UCSD-AML1 (cell line): ENCODE data around the gene TMCC1.
"Not testable (repeated sequence)": the region's sequence is repeated elsewhere in the genome, so short reads cannot be mapped to it uniquely, and the experiment has no call there.

Experiments
- DNase-seq: peaks from one replicate; lab custom pipeline; 2025; ENCODE audit not compliant: unreplicated experiment; lab: John Stamatoyannopoulos, UW

Gene TMCC1

DNA sequence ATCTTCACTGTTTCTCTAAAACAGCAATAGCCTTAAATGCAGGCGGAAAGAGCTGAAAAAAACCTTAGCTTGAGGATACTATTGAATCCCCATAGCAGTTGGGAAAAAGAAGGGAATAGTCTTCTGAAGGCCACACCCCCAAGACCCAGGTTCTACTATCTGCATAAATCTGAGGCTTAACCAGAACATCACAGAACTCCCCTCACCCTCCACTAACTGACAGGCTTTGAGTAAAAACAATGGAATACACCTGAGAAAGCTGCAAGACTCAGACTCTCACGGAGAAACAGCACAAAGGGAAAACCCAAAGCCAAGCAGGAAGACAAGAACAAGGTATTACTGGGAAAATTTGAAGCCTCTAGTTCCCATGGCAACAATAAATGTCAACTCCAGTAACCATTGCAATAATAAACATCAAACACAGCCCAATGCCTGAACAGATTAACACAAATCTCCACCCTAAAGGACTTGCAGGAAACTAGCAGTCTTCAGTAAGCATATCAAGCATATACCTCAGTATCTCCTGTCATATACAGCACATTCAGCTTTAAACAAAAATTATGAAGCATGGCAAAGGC, 56.4 kb downstream of the TMCC1 start:
- no peak for DNase-seq

- DNase-seq: no peak
These were observed 57.0 kb downstream of the TMCC1 start for GRCh38 chr3:129836381-129837064.

DNA sequence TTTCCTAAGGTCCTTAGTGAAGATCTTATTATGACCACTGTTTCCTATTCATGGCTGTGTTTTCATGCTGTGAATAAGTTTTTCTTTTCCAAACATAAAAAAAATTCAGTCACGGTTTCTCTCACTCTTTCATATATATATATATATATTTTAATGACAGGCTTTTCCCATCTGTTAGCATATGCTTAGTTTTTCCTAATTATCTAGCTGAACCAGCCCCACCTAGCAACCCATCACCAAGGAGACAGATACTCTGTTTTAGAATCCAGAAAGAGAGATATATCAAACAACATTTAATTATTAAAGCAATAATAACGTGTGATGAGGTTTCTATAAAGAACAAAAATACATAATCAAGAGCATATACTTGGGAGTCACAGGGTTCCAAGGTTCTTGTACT, 58.3 kb downstream of the TMCC1 start:
- DNase-seq: no peak

- no peak for DNase-seq
These were observed 58.9 kb downstream of the TMCC1 start for GRCh38 chr3:129834580-129834979.

- not testable (repeated sequence) for DNase-seq
These were observed 61.6 kb downstream of the TMCC1 start for GRCh38 chr3:129831942-129832341.

DNA sequence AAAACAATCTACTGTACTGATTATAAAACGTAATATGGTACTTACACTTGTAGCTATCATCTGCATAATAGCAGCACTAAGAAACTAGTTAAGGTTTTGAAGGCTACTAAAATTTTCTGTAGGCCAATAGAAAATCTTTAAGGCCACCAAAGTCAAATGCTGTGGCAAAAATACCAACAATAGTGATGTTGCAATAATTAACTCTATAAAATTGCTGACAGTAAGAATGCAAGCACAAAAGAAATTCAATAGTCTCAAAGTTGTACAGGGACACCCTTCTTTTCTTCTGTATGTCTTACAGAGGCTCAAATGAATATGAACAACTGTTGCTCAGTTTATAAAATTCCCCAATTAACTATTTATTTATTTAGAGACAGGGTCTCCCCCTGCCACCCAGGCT, 62.0 kb downstream of the TMCC1 start:
- DNase-seq: no peak

- peak; percentile 14 for DNase-seq
These were observed 63.9 kb downstream of the TMCC1 start for GRCh38 chr3:129829640-129830039.

DNA sequence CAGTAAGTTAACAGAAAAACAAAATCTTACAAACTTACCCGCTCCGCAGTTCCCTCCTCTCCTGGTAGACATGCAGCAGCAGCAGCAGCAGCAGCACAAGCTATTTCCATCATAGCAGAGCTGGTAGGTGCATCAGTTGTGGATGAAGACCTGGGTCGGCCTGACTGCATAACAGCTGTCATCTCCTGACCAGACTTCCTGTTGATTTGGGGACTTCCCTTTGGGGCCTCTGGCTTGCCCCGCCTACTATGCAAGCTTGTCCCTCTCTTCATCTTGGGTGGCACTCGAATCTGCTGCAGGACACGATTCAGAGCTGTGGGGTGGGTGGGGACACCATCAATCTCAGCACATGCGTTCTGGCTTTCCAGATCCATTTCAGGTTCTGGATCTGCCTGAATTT, 65.7 kb downstream of the TMCC1 start:
- peak; percentile 37 for DNase-seq

DNA sequence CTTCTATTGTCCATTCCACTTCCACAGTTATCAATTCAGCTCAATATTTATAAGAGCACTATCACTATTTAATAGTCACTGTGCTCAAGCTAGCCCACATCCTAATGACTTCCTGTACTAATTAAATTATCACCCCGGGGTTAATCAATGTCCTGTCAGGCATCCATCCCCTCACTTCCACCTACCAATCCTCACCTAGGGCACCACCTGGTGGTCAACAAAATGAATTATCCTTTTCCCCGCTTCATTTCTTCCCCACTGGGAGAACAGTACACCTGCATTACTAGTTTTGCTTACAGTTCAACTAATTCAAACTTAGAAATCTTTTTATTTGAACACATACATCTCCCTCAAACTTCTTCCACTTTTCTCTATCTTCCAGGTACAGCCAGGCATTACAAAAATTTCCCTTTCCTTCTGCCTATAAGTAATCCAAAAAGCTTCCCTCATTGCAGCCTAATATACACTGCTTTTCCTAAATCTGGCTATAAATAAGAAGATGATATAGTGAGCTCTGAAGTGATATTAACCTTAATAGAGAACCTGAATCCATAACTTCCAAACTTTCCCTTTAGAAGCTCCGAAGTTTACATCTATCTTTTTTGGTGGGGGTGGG, 68.5 kb downstream of the TMCC1 start:
- no peak for DNase-seq

DNA sequence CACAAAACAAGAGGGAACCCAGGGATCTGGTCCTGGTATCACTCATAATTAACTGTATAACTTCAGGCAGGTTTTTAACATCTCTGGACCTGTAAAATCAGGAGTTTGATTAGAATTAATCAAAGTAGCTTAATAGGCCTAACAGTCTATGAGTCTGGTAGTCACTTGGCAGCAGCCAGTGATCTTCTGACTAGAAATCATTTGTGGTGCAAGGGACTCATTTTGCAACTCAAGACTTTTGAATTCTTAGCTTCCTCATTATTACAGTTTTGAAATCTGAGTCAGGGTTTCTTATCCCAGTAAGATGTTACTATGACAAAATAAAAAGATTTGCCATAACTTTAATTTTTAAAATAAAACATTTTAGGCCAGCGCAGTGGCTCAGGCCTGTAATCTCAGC, 70.8 kb downstream of the TMCC1 start:
- no peak for DNase-seq

GRCh38 chr3:129822241-129822640, 71.3 kb downstream of the TMCC1 start:
- no peak for DNase-seq

- no peak for DNase-seq
These were observed 72.9 kb downstream of the TMCC1 start for GRCh38 chr3:129820587-129820986.

DNA sequence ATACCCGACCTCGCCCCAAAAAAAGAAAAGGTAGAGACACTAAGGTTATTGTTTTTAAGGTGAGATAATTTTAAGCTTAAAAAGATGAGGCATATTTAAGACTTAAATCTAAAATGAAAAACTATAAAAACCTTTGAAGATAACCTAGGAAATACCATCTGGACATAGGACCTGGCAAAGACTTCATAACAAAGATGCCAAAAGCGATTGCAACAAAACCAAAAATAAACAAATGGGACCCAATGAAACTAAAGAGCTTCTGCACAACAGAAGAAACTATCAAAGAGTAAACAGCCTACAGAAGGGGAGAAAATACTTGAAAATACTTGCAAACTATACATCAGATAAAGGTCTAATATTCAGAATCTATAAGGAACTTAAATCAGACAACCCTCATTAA, 80.9 kb downstream of the TMCC1 start:
- no peak for DNase-seq

DNA sequence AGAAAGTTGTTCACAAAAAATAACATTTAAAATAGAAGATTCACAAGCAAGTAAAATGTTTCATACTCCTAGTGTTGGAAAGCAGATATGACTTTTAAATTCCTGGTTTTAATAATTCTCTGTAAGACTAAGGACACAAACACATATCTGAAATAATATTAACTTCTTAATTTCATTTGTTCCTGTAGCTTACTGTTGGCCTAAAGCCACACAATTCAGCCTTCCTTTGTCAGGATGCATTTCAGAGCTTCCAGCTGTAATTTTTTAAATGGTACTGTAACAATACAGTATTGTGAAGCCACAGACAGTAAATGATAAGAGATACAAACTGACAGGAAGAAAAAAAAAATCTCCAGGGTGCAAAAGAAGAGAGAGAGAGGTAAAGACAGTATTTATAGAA, 84.2 kb downstream of the TMCC1 start:
- no peak for DNase-seq

- no peak for DNase-seq
These were observed 97.4 kb downstream of the TMCC1 start for GRCh38 chr3:129796146-129796545.

DNA sequence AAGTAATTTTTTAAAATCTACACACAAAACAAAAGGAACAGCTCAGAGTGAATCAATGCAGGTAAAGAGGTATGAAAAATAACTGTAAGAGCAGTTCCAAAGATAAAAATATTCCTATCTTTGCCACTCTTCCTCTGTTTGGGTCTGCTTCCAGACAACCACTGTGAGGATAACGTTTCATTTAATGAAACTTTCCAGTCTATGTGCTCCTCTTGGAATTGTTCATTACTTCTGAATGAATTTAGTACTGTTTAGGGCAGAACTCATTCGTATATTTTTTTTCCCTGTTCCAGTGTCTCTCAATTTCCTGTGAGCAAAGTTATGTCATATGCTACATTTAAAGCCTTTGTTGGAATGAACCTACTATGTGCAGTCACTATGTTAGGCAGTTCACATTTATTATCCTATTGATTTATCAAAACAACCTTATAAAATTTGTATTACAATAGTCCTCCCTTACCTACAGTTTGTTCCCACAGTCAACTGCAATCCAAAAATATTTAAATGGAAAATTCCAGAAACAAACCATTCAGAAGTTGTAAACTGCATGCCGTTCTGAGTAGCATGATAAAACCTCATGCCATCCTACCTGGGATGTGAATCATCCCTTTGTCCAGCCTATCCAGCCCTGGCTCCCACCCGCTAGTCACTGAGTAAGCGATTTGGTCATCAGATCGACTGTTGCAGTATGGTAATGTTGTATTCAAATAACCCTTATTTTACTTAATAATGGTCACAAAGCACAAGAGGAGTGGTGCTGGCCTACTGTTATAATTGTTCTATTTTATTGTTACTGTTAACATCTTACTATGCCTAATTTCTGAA, 98.1 kb downstream of the TMCC1 start:
- DNase-seq: no peak

GRCh38 chr3:129794311-129795185, 99.0 kb downstream of the TMCC1 start:
- peak; percentile 34 for DNase-seq

- peak; percentile 35 for DNase-seq
These were observed 99.6 kb downstream of the TMCC1 start for GRCh38 chr3:129793942-129794310.

GRCh38 chr3:129793319-129793718, 100.2 kb downstream of the TMCC1 start:
- DNase-seq: no peak

GRCh38 chr3:129783470-129783869, 110.0 kb downstream of the TMCC1 start:
- no peak for DNase-seq

GRCh38 chr3:129778871-129779270, 114.6 kb downstream of the TMCC1 start:
- no peak for DNase-seq
